NCI-H1436 (cell line): ENCODE data around the gene DRAXIN.

Experiments
- DNase-seq: peaks from one replicate; lab custom pipeline; 2025; lab: John Stamatoyannopoulos, UW

DRAXIN gene

DNA sequence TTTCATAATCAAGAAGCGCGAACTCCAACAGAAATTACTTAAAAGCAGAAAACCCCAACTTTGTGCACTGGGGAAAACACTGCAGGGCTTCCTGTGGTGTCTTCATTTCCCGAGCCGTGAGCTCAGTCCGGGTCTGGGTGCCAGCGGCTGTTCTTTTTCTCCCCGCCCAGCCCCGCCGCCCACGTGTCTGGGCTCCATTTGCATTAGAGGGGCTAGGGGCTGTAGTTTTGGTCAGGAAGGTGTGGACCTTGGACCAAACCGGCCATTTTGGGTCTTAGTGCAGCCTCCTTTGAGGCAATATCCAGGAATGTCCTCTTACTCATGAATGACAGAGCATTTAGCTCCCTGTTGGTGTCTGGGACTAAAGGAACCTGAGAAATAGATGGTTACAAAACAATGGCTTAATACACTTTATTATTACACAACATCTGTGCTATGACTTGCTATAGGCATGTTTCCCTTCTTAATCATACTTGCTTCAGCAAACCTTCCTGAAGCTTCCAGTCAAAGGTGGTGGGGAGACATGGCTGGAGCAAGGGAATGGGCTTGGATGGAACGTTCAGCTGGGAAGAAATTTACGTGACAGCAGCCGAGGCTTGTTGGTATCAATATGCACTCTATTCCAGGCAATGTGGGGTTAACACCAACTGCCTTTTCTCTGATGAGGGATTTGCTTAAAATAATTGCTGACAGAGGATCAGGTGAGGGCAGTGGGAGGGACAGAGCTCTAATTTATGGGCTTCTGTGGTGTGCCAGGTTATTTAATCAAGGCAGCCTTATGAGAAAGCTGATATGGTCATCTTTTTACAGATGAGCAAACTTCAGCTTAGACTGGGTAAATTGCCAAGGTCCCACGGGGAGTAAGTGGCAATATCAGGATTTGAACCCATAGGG lies 45.5 kb downstream of the DRAXIN start:
- no peak for DNase-seq

DNA sequence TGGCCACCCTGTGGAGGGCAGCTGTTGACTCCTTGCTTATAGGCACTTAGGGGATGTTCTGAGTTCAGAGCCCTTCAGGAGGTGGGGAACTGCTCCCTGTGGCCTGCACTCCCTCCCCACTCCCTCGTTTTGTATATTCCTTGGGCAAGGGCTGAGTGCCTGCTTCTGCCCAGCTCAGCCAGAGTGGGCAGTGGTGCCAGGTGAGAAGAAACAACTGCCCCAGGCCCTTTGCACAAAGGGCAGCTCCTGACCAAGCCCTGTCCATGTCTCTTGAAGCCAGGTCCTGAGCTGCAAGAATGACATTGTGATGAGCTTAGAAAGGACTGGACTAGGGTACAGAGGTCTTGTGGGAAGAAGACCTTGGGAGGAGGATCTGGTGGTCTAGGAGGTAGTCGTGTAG lies 46.6 kb downstream of the DRAXIN start:
- DNase-seq: no peak

DNA sequence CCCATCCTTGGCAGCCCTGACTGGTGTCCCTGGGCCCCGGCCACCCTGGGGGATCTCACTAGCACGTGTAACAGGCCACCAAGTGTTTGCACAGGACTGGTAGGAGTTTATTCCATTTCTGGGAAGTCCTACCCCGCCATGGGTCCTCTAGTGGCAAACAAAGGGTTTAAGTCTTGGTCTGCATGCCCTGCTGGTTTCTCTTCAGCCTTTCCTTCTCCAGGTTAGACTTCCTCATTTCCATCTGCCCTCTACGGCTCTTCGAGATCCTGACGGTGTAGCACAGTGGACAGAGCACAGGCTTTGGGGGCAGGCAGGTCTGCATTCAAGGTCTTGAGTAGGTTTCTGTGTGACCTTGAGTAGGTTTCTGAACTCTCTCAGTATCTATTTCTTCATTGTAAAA lies 47.3 kb downstream of the DRAXIN start:
- no peak for DNase-seq

DNA sequence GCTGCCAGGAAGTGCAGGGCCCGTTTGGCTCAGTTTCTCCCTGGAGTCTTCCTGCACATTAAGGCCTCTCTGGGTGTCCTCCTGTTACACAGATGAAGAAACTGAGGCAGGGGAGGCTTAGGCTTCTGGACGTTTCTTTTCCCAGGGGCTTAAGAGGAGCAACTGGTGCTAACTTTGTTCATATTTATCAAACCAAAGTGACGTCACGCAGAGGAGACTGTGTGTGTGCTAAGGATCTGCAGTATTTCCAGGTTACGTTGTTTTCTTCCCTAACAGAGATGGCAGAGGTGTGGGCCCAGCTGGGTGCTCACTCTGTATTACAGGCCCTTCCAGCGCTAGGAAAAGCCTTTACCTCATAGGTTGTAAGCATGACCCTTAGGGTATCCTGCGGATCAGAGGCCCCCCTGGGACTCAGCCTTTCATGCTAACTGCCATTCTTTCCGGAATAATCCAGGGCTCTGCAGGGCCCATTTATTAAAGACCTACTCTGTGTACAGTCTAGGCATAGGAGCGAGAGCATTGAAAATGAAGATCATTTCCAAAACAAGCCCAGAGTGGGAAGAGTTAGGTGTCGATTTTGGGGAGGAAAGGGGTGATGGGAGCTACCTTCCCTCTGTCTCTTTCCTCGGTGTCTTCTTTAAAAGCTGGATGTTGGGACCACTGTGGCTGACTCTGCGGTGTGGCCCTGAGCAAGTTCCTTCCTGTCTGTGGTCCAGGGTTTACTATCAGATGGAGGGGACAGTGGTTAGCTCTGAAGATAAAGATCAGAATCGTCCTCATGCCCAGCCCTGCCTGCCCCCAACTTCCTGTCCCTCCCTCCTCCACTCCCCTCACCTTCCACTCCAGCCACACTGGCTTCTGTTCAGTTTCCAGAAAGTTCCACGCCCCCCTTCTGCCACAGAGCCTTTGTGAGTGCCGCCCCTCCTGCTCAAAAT lies 49.0 kb downstream of the DRAXIN start:
- DNase-seq: no peak

DNA sequence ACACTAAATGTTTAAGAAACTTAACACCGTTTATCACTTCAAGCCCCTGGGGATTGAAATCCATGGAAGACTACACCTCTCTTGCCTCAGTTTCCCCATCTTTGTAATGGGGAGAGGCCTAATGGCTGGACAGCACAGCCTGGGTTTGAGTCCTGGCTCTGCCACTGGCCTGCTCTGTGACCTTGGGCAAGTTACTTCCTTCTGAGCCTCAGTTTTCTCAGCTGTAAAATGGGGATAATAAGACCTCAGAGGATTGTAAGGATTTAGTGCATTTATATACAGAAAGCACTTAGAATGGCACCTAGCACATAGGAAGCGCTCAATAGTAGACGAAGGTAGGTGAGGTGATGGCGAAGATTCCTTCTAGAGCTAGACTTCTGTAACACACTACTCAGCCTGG lies 50.0 kb downstream of the DRAXIN start:
- DNase-seq: no peak

DNA sequence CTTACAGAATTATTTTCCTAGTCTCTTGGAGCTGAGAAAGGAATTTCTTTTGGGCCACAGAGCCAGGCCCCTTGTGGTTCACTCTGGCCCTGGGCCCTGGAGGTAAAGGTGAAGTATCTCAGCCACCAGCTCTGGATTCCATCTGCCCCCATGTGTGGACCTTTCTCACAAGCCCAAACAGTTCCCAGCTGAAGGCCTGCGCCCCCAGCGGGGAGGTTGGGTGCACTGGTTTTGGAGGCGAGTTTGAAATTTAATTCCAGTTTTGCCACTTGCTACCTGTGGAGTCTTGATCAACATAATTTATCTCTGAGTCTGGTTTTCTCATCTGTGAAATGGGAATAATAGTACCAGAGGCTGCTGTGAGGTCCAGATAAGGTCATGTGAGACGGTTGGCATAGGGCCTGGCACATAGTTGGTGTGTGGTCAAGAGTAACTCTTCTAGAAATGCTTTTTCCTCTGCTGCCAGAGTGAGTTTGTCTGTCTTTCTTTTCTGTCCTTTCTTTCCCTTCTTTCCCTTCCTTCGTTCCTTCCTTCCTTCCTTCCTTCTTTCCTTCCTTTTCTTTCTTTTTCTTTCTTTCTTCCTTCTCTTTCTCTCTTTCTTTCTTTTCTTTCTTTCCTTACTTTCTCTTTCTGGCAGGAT lies 50.5 kb downstream of the DRAXIN start:
- DNase-seq: no peak

DNA sequence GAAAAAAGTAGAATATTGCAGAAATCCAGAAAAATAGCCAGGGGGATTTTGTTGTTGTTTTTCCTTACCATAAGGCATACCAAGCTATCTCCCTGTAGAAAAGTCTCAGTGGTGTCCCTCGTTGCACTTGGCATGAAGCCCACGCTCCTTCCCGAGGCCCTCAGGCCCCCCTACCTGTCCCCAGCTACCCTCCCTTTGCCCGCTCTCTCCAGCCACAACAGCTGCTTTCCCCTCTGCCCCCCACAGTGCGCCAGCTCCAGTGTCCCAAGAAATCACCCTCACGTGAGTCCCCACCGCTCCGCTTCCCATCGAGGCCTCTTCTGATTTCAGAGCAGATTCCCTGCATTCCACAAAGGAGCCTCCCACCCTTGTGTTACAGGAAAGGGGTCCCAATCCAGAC lies 52.8 kb downstream of the DRAXIN start:
- DNase-seq: no peak

DNA sequence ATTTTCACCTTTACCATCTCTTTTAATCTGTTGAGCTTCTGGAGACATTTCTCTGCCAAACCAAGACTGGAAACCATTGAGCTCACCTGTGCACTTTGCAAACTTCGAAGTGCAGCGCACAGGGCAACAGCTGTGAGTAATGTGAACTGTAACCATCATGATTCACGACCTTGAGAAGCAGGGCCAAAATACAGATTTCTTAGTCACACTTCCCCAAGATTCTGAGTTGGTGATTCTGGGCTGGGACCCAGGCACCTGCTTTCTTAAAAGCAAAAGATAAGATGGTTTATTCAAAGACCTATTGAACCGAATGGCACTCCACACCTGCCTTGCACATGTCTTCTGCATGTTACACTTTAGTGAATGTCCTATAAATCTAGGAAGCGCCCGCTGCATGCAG lies 54.6 kb downstream of the DRAXIN start:
- DNase-seq: no peak

DNA sequence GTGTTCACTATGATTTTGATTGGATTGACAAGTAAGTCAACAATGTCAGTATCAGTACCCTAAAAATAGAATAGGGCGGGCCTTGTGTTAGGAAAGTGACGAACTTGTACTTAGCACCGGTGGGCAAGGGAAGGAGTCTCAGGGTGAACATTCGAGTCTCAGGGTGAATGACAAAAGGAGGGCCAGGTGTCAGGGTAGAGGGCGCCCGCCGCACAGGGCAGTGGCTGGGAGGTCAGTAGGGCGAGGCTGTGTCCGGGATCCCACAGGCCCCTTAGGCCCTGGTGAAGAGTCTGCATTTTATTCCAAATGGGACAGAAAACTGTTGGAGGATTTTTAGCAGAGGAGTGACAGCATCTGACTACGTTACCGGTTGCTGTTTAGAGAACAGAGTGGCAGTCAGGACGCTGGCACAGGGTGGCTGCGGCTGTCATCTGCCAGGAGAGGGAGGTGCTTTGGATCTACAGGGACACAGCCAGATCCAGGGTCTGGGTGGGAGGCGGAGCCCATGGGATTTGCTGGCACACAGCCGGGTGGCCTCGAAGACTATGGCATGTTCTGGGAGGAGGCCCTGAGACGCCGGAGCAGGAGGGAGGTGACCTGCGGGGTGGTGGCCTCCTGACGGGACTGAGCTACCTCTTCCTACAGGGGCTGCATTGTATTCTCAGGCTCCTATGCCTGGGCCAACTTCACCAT lies 55.4 kb downstream of the DRAXIN start:
- no peak for DNase-seq

DNA sequence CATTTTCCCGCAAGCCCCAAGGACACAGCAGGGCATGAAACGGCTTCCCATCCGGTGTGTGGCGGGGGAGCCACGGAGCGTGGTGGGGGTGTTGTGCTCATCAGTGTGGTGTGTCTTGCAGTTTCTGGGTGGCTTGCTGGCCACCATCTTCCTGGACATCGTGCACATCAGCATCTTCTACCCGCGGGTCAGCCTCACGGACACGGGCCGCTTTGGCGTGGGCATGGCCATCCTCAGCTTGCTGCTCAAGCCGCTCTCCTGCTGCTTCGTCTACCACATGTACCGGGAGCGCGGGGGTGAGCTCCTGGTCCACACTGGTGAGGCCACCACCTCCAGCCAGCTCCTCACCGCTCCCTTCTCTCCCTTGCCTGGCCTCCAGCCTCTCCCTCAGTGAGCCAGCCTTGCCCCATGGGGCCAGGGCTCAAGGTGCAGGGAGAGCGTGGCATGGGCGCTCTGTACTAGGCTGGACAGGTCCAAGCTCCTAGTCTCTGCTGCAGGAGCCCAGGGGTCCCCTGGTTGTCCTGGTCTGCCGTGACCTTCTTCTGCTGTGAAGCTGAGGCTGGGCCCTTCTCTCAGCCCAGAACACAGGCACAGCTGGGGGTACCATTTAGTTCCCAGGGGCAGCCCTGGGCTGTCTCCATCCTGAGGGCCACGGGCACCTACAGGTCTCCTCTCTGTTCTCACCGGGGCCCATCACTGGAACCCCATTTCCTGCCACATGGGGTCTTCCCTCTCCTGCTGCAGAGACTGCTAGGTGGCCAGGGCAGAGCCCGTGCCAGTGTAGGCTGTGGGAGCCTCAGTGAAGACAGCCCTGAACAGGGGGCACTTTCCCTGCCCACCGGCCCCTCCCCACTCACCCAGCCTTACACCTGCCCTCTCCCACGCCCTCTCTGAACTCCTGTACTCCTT lies 57.0 kb downstream of the DRAXIN start:
- DNase-seq: no peak

DNA sequence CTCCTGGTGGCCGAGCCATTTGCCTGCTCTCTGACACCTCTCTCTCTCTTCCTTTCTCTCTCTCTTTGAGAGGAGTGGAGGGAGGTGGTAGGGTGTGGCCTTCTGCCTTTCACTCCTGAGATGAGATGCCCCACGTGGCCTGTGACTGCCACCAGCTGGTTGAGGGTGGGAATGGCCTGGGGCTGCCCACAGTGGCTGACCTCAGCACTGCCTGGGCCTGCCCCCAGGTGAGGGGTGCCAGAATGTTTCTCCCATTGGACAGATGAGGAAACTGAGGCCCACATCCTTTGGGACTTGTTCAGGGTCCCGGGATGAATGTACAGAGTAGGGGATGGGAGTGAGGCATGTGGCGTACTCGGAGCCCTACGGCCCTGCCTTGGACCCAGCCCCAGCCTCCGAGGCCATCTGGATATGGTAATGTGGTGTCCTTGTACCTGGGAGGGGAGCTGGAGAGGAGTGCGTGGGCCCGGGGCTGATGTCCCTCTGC lies 57.7 kb downstream of the DRAXIN start:
- no peak for DNase-seq

DNA sequence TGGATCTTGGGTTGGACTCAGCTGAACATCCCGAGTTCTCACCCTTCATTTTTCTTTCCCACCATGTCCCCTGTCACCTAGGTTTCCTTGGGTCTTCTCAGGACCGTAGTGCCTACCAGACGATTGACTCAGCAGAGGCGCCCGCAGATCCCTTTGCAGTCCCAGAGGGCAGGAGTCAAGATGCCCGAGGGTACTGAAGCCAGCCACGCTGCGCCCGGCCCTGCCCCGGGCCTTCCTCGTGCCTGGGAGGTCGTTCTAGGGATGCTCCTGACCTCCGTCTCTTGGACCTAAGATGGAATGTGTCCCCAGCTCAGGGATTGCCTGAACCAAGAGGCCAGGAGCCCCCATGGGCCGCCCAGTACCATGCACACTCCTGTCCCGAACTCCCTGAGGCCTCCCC lies 58.5 kb downstream of the DRAXIN start:
- DNase-seq: no peak

DNA sequence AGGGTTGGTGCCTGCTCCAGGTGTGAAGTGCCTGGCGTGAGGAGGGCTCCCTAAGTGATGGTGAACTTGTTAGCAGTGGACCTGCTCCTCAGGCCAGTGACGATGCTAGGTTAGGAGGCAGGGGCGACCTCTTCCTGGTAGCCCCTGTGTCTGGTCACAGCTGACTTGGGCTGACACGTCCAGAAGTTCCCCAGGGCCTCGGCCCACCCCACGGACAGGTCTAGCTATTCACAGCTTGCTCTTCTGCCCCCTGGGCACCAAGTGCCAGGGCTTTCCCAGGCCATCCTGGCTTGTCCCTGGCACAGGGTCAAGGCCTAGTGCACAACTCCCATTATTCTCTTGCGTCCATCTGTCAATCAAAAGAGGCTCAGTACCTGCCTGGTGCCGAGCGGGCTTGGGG lies 59.6 kb downstream of the DRAXIN start:
- no peak for DNase-seq

DNA sequence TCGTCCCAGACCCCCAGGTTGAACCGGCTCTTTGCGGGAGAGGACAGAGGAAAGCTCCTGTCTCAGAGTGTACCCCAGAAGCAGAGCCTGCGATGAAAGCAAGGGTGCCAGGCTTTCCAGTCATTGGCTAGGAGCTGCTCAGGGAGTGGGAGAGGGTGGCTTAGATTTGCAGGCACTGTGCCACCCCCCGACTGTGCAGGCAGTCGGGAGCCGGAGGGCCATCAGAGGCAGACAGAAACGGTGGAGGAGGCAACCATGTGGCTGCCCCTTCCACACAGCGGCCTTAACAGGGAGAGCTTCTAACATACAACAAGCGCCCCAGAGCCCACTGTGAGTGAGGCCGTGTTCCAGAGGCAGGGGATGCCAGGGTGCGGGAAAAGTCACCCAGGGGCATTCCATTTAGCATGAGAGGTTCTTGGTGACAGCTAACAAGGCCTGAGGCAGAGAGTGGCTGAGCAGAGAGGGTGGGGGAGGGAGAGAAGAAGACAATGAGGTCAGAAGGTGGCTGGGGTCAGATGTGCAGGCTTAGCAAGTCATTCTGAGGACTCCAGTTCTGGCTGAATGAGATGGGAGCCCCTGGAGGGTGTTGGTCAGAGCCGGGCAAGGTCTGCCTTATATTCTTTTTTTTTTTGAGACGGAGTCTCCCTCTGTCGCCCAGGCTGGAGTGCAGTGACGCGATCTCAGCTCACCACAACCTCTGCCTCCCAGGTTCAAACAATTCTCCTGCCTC lies 61.0 kb downstream of the DRAXIN start:
- no peak for DNase-seq

DNA sequence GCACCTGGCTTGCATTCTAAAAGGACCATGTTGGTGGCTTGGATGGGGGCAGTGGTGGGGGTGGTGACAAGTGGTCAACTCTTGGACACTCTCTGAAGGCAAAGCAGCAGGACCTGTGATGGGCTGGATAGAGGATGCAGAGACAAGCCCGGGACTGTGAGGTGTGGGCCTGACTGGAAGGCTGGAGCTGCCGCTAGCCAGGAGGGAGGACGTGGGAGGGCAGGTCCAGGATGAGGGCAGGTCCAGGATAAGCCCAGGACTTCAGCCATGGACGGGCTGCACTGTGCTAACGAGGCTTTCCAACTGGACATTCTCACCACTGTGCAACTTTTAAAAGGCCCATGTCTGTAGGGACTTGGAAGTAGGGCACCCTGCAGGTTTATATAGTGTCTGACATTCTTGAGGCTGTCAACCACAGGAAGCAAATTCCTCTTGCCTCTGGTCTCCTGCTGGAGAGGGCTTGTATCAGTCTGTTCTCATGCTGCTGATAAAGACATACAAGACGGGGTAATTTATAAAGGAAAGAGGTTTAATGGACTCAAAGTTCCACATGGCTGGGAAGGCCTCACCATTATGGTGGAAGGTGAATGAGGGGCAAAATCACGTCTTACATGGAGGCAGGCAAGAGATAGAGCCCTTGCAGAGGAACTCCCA lies 62.2 kb downstream of the DRAXIN start:
- no peak for DNase-seq

DNA sequence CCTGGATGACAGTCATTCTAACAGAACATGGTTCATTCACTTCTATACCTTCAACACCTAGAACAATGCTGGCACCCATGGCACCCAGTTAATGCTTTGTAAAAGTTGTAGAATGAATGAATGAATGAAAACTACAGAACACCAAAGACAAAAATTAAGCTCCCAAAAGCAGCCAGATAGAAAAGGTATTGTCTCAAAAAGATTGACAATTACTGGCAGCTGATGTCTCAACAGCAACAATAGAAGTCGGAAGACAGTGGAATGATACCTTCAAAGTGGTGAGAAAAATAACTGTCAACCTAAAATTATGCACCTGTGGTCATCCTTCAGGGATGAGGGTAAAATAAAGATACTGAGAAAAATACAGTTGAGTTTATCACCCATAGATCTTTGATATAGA lies 65.5 kb downstream of the DRAXIN start:
- no peak for DNase-seq

DNA sequence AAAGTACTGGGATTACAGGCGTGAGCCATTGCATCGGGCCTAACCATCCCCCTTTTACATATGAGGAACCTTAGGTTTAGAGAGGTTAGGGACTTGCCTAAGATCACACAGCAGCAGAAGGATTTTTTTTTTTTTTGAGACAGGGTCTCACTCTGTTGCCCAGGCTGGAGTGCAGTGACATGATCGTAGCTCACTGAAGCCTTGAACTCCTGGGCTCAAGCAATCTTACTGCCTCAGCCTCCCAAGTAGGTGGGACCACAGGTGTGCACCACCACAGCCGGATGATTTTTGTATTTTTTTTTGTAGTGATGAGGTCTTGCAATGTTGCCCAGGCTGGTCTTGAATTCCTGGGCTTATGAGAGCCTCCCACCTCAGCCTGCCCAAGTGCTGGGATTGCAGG lies 68.3 kb downstream of the DRAXIN start:
- no peak for DNase-seq

DNA sequence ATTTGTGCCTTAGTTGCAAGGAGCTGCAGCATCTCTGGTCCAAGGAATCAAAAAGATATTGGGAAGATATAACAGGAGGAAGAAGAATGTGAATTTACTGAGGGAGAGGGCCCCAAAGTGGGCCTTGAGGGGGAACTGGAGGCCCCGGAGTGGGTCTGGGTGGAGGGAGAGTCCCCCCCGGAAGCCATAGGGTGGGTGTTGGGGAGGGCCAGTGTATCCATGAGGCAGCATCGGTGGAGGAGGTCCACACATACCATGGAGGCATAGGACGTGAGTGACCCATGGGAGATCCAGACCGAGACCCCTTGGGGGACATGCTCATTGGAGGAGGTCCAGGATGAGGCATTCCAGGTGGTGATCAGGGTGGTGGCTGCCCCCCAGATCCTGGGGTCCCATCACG lies 69.8 kb downstream of the DRAXIN start:
- no peak for DNase-seq

DNA sequence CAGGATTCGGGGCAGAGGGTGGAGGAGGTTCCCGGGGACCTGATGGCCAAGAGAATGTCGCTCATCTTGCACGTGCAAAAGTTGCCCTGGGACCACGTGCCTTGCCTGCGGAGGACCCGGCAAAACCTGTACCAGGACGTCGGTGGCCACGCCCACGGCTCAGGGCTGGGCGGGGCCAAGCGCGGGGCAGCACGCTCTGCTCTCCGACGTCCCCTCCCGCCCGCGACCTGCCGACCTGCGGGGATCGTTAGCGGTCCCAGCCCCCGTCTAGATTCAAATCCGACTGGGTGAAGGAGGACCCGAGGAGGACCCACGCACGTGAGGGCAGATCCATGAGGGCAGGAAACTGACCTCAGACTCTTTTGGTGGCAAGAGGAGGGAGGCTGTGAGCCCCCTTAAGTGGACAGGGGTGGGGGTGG lies 70.5 kb downstream of the DRAXIN start, which contains the start of gene C1orf167:
TSS of gene C1orf167 (plus strand) at position 206 of the 419 bp plus-strand sequence. CDS start 2,208 bp downstream, outside the sequence.
- no peak for DNase-seq
